Astrocyte of the spinal cord (primary cell): ENCODE data around the gene CILP.

Source experiments
- DNase-seq: peaks from one replicate; pipeline ENCODE4 v3.0.0; 2011; ENCODE audit warnings: low read depth, low spot score
- H3K4me3 ChIP-seq: 2 replicates; pipeline ENCODE4 v1.5.1; 2011; ENCODE audit warnings: low read depth, mild to moderate bottlenecking, low read length, moderate library complexity
- in situ Hi-C: cut with HindIII; loops from 2 replicates; pipeline ENCODE4 v1.10.0; 2017; ENCODE audit warnings: low sequenced_read_pairs
- TF ChIP-seq, protein P1 (sequence below): IDR thresholded peaks from 2 replicates; pipeline ENCODE4 v1.5.1; 2012; ENCODE audit warnings: low read depth, mild to moderate bottlenecking, low read length, inconsistent platforms

The CILP gene

DNA sequence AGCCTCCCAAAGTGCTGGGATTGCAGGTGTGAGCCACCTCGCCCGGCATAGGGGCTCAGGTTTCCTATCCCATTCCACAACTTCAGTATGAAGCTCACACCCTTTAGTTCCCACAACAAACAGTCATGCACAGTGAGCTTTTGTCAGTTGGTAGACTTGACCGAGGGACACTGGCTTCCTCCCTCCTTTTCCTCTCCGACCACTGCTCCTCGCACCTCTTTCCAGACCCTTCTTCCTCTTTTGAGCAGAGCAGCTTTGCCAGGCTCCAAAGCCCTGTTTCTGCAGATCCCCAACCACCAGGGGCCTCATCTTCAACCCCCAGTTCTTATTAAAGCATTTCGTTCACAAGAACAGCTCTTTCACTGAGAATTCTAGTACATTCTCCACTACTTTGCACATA, 12.7 kb upstream of the CILP start:
- in situ Hi-C loops = no loop called here
- H3K4me3 ChIP-seq = no peak overlapping the region
- TF ChIP-seq, protein P1, sequence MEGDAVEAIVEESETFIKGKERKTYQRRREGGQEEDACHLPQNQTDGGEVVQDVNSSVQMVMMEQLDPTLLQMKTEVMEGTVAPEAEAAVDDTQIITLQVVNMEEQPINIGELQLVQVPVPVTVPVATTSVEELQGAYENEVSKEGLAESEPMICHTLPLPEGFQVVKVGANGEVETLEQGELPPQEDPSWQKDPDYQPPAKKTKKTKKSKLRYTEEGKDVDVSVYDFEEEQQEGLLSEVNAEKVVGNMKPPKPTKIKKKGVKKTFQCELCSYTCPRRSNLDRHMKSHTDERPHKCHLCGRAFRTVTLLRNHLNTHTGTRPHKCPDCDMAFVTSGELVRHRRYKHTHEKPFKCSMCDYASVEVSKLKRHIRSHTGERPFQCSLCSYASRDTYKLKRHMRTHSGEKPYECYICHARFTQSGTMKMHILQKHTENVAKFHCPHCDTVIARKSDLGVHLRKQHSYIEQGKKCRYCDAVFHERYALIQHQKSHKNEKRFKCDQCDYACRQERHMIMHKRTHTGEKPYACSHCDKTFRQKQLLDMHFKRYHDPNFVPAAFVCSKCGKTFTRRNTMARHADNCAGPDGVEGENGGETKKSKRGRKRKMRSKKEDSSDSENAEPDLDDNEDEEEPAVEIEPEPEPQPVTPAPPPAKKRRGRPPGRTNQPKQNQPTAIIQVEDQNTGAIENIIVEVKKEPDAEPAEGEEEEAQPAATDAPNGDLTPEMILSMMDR = no peak
- DNase-seq = no peak

DNA sequence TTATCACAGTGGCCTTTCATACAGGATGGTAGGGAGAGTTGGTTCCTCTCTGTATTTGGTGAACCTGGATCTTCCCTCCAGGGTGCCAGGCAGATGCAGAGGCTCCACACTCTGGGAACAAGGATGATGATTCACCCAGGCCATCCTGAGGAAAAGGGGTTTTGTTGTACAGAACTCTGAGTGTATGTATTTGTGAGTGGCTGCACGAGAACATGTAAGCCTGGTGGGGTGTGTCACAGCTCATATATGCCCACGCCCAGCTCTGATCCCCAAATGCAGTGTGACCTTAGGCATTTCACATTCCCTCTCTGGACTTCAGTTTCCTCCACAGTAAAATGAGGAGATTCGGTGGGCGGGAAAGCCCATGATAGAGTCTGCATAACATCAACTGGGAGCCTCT, 11.6 kb upstream of the CILP start:
- DNase-seq = no peak
- in situ Hi-C loops = no loop called here

DNA sequence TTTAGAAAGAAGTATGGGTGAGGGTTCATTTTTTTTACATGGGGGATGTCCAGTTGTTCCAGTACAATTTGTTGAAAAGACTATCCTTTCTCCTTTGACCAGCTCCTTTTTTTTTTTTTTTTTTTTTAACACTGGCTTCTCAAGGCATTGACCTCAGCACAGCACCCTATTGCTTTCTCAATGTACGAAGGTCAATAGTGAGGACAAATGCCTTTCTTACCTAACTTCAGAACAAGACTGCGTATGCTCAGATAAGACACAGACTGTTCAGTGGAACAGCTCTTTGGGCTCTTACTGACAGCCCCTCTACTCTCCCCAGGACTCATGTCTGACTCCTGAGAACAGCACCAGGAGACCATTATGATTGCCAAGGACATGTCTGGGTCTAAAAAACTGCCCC, 10.4 kb upstream of the CILP start:
- no peak overlapping the region for H3K4me3 ChIP-seq
- TF ChIP-seq, protein P1 = no peak
- no peak for DNase-seq
- in situ Hi-C loops = no loop called here

More for the DNA sequence above, 11.6 kb upstream of the CILP start:
- TF ChIP-seq, protein P1 = no peak
- H3K4me3 ChIP-seq = no peak overlapping the region

DNA sequence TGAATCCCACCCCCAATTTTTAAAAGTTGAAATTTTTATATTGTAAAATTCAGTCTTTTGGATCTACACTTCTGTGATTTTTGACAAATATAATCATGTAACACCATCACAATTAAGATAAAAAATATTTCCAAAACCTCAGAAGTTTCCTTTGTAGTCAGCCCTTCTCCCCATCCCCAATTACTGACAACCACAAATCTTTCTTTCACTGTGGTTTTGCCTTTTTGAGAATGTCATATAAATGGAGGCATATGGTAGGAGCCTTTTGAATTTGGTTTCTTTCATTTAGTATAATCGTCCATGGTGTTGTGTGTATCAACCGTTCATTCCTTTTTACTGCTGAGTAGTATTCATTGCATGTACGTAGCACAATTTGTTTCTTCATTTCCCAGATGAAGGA, 7.9 kb upstream of the CILP start:
- TF ChIP-seq, protein P1 = no peak
- DNase-seq = no peak
- no peak overlapping the region for H3K4me3 ChIP-seq
- in situ Hi-C loops = no loop called here

DNA sequence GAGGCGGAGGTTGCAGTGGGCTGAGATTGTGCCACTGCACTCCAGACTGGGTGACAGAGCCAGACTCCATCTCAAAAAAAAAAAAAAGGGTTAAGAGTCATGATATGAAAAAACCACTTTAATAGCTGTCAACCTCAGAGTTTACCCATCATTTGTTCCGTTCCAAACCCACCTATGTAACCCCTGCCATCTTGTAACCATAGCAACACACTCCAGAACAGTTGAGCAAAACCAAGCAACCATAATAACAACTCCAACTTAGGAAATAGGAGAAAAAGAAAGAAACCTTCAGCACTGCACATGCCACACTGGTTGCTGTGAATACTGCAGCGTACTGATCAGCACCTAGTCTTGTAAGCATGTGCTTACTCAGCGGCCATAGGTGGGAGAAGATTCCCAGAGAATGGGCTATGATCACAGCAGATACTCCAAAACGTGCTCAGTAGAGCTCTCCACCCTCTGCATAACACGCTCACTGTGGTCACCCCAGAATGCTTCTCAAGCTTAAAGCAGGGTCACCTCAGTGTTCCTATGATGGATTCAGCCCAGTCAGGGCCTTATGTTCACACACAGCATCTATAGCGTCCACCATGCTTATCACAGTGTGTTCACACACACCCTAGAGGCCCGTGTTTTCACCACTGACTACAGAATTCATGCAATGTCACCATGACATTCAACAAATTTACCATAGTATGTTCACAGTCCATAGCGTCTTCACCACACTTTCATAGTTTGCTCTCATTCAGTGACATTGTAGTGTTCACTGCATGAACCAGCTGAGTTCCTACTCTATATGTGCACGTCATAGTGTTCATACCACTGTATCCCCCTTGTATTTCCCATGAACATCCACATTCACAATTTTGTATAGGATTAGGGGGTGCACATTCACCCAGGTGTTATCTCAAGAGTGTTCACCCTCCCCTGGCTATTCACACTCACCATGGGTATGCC, 6.5 kb upstream of the CILP start:
- in situ Hi-C loops = no loop called here
- H3K4me3 ChIP-seq = no peak overlapping the region
- TF ChIP-seq, protein P1 = no peak
- DNase-seq = no peak

DNA sequence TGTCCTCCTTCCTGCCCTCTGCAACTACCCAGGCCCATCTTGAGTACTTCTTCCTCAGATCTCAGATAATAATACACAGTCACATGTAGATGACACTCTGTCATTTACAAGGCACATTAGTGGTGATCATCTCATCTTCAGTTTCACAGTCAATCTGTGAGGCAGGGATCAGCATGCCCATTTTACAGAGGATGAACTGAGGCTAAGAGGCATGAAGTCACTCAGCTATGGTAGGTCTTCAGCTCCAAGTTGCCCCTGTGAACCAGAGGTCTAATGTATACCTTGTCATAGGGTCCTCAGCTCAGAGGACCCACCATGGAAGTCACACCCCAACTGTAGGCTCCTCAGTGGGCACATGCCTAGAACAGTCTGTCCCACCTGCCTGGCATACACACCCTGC, 4.2 kb upstream of the CILP start:
- DNase-seq = no peak
- TF ChIP-seq, protein P1 = no peak
- H3K4me3 ChIP-seq = no peak overlapping the region
- in situ Hi-C loops = no loop called here
